Fibroblast of lung (primary cell): Measurements from ENCODE around the gene SLC6A4.

Experiments
- CTCF ChIP-seq, 2 donors: IDR thresholded peaks in 1 of 2; conservative IDR thresholded peaks in 1 of 2; 1 replicate in 1 of 2; 2 replicates in 1 of 2; pipeline ENCODE4 v1.5.1; 2011 to 2012; ENCODE audit warnings: low read length in 2 of 2, control low read depth in 1 of 2, inconsistent platforms in 1 of 2, low read depth in 1 of 2, mild to moderate bottlenecking in 1 of 2
- EZH2 ChIP-seq: IDR thresholded peaks from 2 replicates; pipeline ENCODE4 v1.5.1; 2012; ENCODE audit warnings: low read length, control low read depth, mild to moderate bottlenecking; ENCODE audit errors: missing control alignments

- TF ChIP-seq CTCF (conservative IDR thresholded peaks at IDR 0.05 in 1 of 2, IDR thresholded peaks at IDR 0.05 in 1 of 2; ENCODE audit: low read depth in 1 of 2, low read length in 2 of 2) (no peak), EZH2 (no peak)
Measured at GRCh38 chr17:30248786-30249185, 13.3 kb upstream of the SLC6A4 start.
